Thoracic aorta (tissue), 2 donors: ENCODE measurements around the gene COL18A1. TPM values are rescaled to one million over a fixed set of nuclear protein-coding genes. Genes with fewer than 3 reads are reported as not detected.

Source experiments
- ATAC-seq: fragments of 150-250 bp; one replicate; pipeline ENCODE4 v1.8.0; 2017; ENCODE audit warnings: low read depth; ENCODE audit not compliant: insufficient number of reproducible peaks, low FRiP score
- DNase-seq: peaks from one replicate; pipeline ENCODE4 v3.0.0-alpha.2; 2020; ENCODE audit warnings: low spot score
- H3K27ac ChIP-seq, 2 donors: fragments of 200-600 bp; sonication (generic); 1 replicate in 1 of 2; 2 replicates in 1 of 2; pipeline ENCODE4 v1.5.1; 2016; ENCODE audit warnings: mild to moderate bottlenecking in 2 of 2, moderate library complexity in 2 of 2
- H3K27me3 ChIP-seq: fragments of 200-600 bp; sonication (generic); replicated peaks from 2 replicates; pipeline ENCODE4 v1.6.0; 2016; ENCODE audit warnings: mild to moderate bottlenecking; ENCODE audit not compliant: insufficient read depth
- H3K36me3 ChIP-seq: fragments of 200-600 bp; sonication (generic); one replicate; pipeline ENCODE4 v1.5.1; 2016
- H3K4me1 ChIP-seq, 2 donors: fragments of 200-600 bp; sonication (generic); 1 replicate in 1 of 2; 2 replicates in 1 of 2; pipeline versions ENCODE4 v1.5.1 to v1.6.0; 2016; ENCODE audit warnings: low read depth in 2 of 2, mild to moderate bottlenecking in 1 of 2; ENCODE audit not compliant: control insufficient read depth in 1 of 2
- H3K4me3 ChIP-seq: fragments of 200-600 bp; sonication (generic); 2 replicates; pipeline ENCODE4 v1.5.1; 2016; ENCODE audit warnings: mild to moderate bottlenecking
- H3K9me3 ChIP-seq: fragments of 200-600 bp; sonication (generic); 2 replicates; pipeline ENCODE4 v1.5.1; 2016
- CTCF ChIP-seq: fragments of 200-600 bp; sonication (generic); IDR thresholded peaks from one replicate; pipeline ENCODE4 v1.5.1; 2019; ENCODE audit warnings: antibody characterized with exemption
- total RNA-seq, 2 donors: library from RNA; depleted of rRNA; stranded (reverse); fragments of >200 nt; gene quantifications; one replicate each; pipeline versions ENCODE4 v1.1.0 to v1.2.3, GENCODE V29; 2016

COL18A1 gene
- total RNA-seq, 2 donors from 2014 or later = 507 to 811 TPM

GRCh38 chr21:45374826-45375455, 30.0 kb upstream of the COL18A1 start:
- Histone ChIP-seq H3K4me3 (no peak overlapping the region), H3K4me1 (no peaks in the 10 kb centered on the region), H3K27ac (no peak overlapping the region), H3K27me3 (no peaks in the 10 kb centered on the region), H3K36me3 (no peaks in the 10 kb centered on the region), H3K9me3 (no peaks in the 10 kb centered on the region)
- ATAC-seq = no peak
- no peak for DNase-seq
- no peak for TF ChIP-seq CTCF

DNA sequence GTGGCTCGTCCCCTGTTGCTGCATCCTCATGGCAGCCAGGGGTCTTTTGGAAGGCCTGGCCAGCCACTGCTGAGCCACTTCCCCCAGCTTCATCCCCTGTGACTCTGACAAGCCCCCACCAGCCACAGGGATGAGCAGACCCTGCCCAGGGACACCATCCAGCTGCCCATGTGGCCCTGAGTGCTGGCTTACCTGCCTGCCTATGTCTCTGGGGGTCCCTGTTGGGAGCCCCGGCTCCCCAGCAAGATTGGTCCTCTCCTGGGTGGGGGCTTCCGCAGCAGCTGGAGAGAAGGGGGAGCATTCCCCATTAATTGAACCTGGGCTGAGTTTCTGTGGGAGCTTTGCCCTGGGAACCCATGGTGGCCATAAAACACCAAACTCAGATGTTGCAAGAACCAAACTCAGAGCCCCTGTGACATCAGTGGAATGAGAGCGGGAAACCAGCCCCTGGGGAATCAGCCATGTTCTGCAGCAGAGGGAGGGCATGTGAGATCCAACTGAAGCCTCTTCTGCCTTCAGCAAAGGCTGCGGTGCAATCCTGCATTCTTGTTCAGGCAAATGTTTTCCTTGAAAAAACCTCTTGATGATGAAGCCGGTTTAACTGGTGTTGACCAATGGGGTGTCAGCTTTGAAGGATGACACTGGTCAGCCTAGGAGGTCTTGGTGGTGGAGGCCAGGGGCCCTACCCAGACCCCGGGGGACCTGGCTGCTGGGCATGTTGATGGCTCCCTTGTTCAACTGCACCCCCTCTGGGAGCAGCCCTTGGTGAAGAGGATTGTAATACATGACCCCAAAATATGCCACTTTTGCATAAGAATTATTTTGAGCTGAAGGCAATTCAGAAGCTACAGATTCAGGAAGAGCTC, 28.3 kb upstream of the COL18A1 start:
- no peak for TF ChIP-seq CTCF
- ATAC-seq (no peak), DNase-seq (no peak)
- Histone ChIP-seq H3K27me3 (no peaks in the 10 kb centered on the region), H3K27ac (no peak overlapping the region), H3K4me3 (no peak overlapping the region), H3K9me3 (no peaks in the 10 kb centered on the region), H3K36me3 (no peaks in the 10 kb centered on the region), H3K4me1 (no peaks in the 10 kb centered on the region)

- TF ChIP-seq CTCF = no peak
Observed at GRCh38 chr21:45377325-45377709, 27.6 kb upstream of the COL18A1 start.

GRCh38 chr21:45377866-45378257, 27.1 kb upstream of the COL18A1 start:
- ATAC-seq (no peak), DNase-seq (no peak)
- Histone ChIP-seq H3K4me3 (no peak overlapping the region), H3K27ac (no peak overlapping the region), H3K36me3 (no peaks in the 10 kb centered on the region), H3K9me3 (no peaks in the 10 kb centered on the region), H3K4me1 (no peaks in the 10 kb centered on the region), H3K27me3 (no peaks in the 10 kb centered on the region)
- no peak for TF ChIP-seq CTCF

More at GRCh38 chr21:45377325-45377709, 27.6 kb upstream of the COL18A1 start:
- Histone ChIP-seq H3K4me1 (no peaks in the 10 kb centered on the region), H3K27me3 (no peaks in the 10 kb centered on the region), H3K4me3 (no peak overlapping the region), H3K36me3 (no peaks in the 10 kb centered on the region), H3K27ac (no peak overlapping the region), H3K9me3 (no peaks in the 10 kb centered on the region)
- DNase-seq (no peak), ATAC-seq (no peak)

- Histone ChIP-seq H3K4me1 (no peaks in the 10 kb centered on the region), H3K4me3 (no peak overlapping the region), H3K27me3 (no peaks in the 10 kb centered on the region), H3K9me3 (no peaks in the 10 kb centered on the region), H3K27ac (no peak overlapping the region), H3K36me3 (no peaks in the 10 kb centered on the region)
- no peak for DNase-seq
- no peak for TF ChIP-seq CTCF
- no peak for ATAC-seq
Observed at GRCh38 chr21:45378258-45378966, 26.6 kb upstream of the COL18A1 start.
